ENCODE results near the gene SLC12A8.

Gene SLC12A8

GRCh38 chr3:125076464-125076863, 136.1 kb downstream of the SLC12A8 start:
- no peak for DNase-seq (ENCODE audit: low read depth in 2 of 2)

GRCh38 chr3:125075738-125076137, 136.8 kb downstream of the SLC12A8 start:
- no peak for DNase-seq (ENCODE audit: low read depth in 2 of 2)

GRCh38 chr3:125073390-125073905, 139.1 kb downstream of the SLC12A8 start:
- DNase-seq (ENCODE audit: low read depth in 2 of 2) = no peak

GRCh38 chr3:125072749-125073389, 139.7 kb downstream of the SLC12A8 start:
- DNase-seq (ENCODE audit: low read depth in 2 of 2) = no peak

- DNase-seq (ENCODE audit: low read depth in 2 of 2) = no peak
These were observed 140.2 kb downstream of the SLC12A8 start for GRCh38 chr3:125072301-125072700.

GRCh38 chr3:125069968-125070745, 142.4 kb downstream of the SLC12A8 start:
- no peak for DNase-seq (ENCODE audit: low read depth in 2 of 2)

- DNase-seq (ENCODE audit: low read depth in 2 of 2) = no peak
These were observed 143.1 kb downstream of the SLC12A8 start for GRCh38 chr3:125069452-125069851.

GRCh38 chr3:125068265-125068664, 144.3 kb downstream of the SLC12A8 start:
- no peak for DNase-seq (ENCODE audit: low read depth in 2 of 2)

GRCh38 chr3:125067225-125067624, 145.3 kb downstream of the SLC12A8 start:
- DNase-seq (ENCODE audit: low read depth in 2 of 2) = no peak

GRCh38 chr3:125062904-125063618, 149.5 kb downstream of the SLC12A8 start:
- no peak for DNase-seq (ENCODE audit: low read depth in 2 of 2)

GRCh38 chr3:125061646-125062045, 150.9 kb downstream of the SLC12A8 start:
- no peak for DNase-seq (ENCODE audit: low read depth in 2 of 2)

- DNase-seq (ENCODE audit: low read depth in 2 of 2) = no peak
These were observed 151.4 kb downstream of the SLC12A8 start for GRCh38 chr3:125061170-125061569.

GRCh38 chr3:125059488-125060245, 152.9 kb downstream of the SLC12A8 start:
- DNase-seq (ENCODE audit: low read depth in 2 of 2) = no peak

GRCh38 chr3:125058959-125059358, 153.6 kb downstream of the SLC12A8 start:
- no peak for DNase-seq (ENCODE audit: low read depth in 2 of 2)

- DNase-seq (ENCODE audit: low read depth in 2 of 2) = no peak
These were observed 154.0 kb downstream of the SLC12A8 start for GRCh38 chr3:125058529-125058928.

- DNase-seq (ENCODE audit: low read depth in 2 of 2) = no peak
These were observed 155.2 kb downstream of the SLC12A8 start for GRCh38 chr3:125057186-125057850.

- DNase-seq (ENCODE audit: low read depth in 2 of 2) = peak; percentile 34 to 57
These were observed 156.4 kb downstream of the SLC12A8 start, which contains the start of gene HEG1 for GRCh38 chr3:125055913-125056745. Gene HEG1, minus strand, starts transcription at chr3:125055997. Its CDS starts 107 bp downstream, at chr3:125055890.

GRCh38 chr3:125055331-125055912, 157.1 kb downstream of the SLC12A8 start:
- DNase-seq (ENCODE audit: low read depth in 2 of 2) = no peak

GRCh38 chr3:125054449-125055329, 157.9 kb downstream of the SLC12A8 start:
- DNase-seq (ENCODE audit: low read depth in 2 of 2) = no peak
